Vagina (tissue), 2 donors: ENCODE results near the gene CTU2.

Experiments
- CTCF ChIP-seq, 3 experiments: fragments of 450-650 bp in 2 of 3; fragments of 200-600 bp in 1 of 3; sonication (generic) in 1 of 3; IDR thresholded peaks; one replicate each; pipeline ENCODE4 v1.5.1; 2017 to 2019; ENCODE audit warnings: antibody characterized with exemption in 3 of 3, mild to moderate bottlenecking in 2 of 3, moderate library complexity in 2 of 3
- POLR2A ChIP-seq, 2 donors: fragments of 450-650 bp; IDR thresholded peaks; one replicate each; pipeline ENCODE4 v1.6.1; 2017; ENCODE audit warnings: antibody characterized with exemption in 2 of 2, mild to moderate bottlenecking in 2 of 2, moderate library complexity in 2 of 2
- POLR2AphosphoS5 ChIP-seq, 2 donors: sonication (generic); formaldehyde crosslinking; IDR thresholded peaks; one replicate each; pipeline ENCODE4 v1.9.0; 2017; ENCODE audit warnings: antibody characterized with exemption in 2 of 2, mild to moderate bottlenecking in 2 of 2, low read depth in 1 of 2; ENCODE audit not compliant: insufficient read depth in 1 of 2

- TF ChIP-seq CTCF (IDR thresholded peaks at IDR 0.05) (no peak), POLR2AphosphoS5 (IDR thresholded peaks at IDR 0.05; ENCODE audit: insufficient read depth in 1 of 2, low read depth in 1 of 2) (no peak), POLR2A (IDR thresholded peaks at IDR 0.05) (no peak)
These were observed 15.0 kb upstream of the CTU2 start for GRCh38 chr16:88691129-88691813.
